Spinal cord (tissue), 10 donors: Measurements from ENCODE around the gene RNASE4. TPM values are rescaled to one million over a fixed set of nuclear protein-coding genes. Genes with fewer than 3 reads are reported as not detected.
"Not testable (repeated sequence)": the region's sequence is repeated elsewhere in the genome, so short reads cannot be mapped to it uniquely, and the experiment has no call there.

ENCODE experiments used
- DNase-seq, 6 donors: peaks; one replicate each; pipeline versions ENCODE4 v3.0.0 to v3.0.0-alpha.2; 2013 to 2015; ENCODE audit warnings: low spot score in 6 of 6, low read depth in 4 of 6
- H3K27ac ChIP-seq: one replicate; pipeline ENCODE4 v1.5.1; 2013; ENCODE audit warnings: low read depth, low read length, control low read depth
- H3K27me3 ChIP-seq: one replicate; pipeline ENCODE4 v1.6.1; 2013; ENCODE audit warnings: low read length; ENCODE audit not compliant: control insufficient read depth, insufficient read depth
- H3K36me3 ChIP-seq: one replicate; pipeline ENCODE4 v1.6.1; 2013; ENCODE audit warnings: low read length; ENCODE audit not compliant: control insufficient read depth, insufficient read depth
- H3K4me1 ChIP-seq: one replicate; pipeline ENCODE4 v1.6.1; 2013; ENCODE audit warnings: low read length; ENCODE audit not compliant: control insufficient read depth, insufficient read depth
- H3K4me3 ChIP-seq: one replicate; pipeline ENCODE4 v1.5.1; 2013; ENCODE audit warnings: low read depth, low read length, control low read depth
- H3K9me3 ChIP-seq: one replicate; pipeline ENCODE4 v1.6.1; 2013; ENCODE audit warnings: low read length; ENCODE audit not compliant: control insufficient read depth, insufficient read depth
- WGBS: methylation state at CpG from one replicate; pipeline ENCODE4 v1.1.5; 2013; ENCODE audit warnings: missing lambda C conversion rate; ENCODE audit not compliant: insufficient coverage; 5-methylcytosine and 5-hydroxymethylcytosine counted together
- long read RNA-seq, 4 donors: transcript quantifications; one replicate each; lab custom pipeline, GENCODE V29; 2026
- polyA plus RNA-seq, 2 donors: library from polyadenylated mRNA; unstranded; fragments of 120-200 nt; gene quantifications; one replicate each; pipeline ENCODE4 v1.2.1, GENCODE V29; 2013; ENCODE audit not compliant: insufficient read length in 2 of 2
- total RNA-seq, 2 donors: library from RNA; depleted of rRNA in 1 of 2; stranded (reverse); fragments of 120-200 nt in 1 of 2; fragments of >200 nt in 1 of 2; gene quantifications; one replicate each; pipeline versions ENCODE4 v1.2.3 to v1.2.4, GENCODE V29; 2013 to 2014
- donor health status: healthy.

The RNASE4 gene
- total RNA-seq (10 to 100 TPM; 10.8 to 13.8 TPM), polyA plus RNA-seq (1 to 10 TPM in 1 of 2 donors, under 1 TPM in 1; 0.48 to 2.3 TPM)
- long read RNA-seq, donor 1, transcript RNASE4-203 (2 exons, 2,520 nt): major isoform, 6 of 11 reads
- long read RNA-seq, donor 1, partial matches to known transcripts: 5 of 11 reads
- long read RNA-seq, donor 1, other reads (novel, unspliced or antisense): 0 of 11 reads
- long read RNA-seq, donor 2, partial matches to known transcripts: 0 of 1 reads
- long read RNA-seq, donor 2, other reads (novel, unspliced or antisense): 0 of 1 reads
- long read RNA-seq, donor 3, partial matches to known transcripts: 0 of 4 reads
- long read RNA-seq, donor 3, other reads (novel, unspliced or antisense): 0 of 4 reads
- long read RNA-seq, donor 4, transcript RNASE4-203 (2 exons, 2,520 nt): major isoform, 25 of 27 reads
- long read RNA-seq, donor 4, partial matches to known transcripts: 0 of 27 reads
- long read RNA-seq, donor 4, other reads (novel, unspliced or antisense): 0 of 27 reads

GRCh38 chr14:20683891-20684661, at the start of gene RNASE4:
Gene RNASE4 (plus strand): TSS chr14:20684560. CDS start chr14:20699372, 14,812 bp downstream.
- no peaks in the 10 kb centered on the region for H3K9me3 ChIP-seq
- H3K4me1 ChIP-seq: peaks cover 30% of the 10 kb centered on the region
- H3K36me3 ChIP-seq: no peaks in the 10 kb centered on the region
- WGBS: under 1% methylated on average over 37 of the region's 42 CpGs
- peak within 1 kb of the TSS; percentile 100 for H3K27ac ChIP-seq
- H3K4me3 ChIP-seq: peak within 1 kb of the TSS; percentile 99
- H3K27me3 ChIP-seq: no peaks in the 10 kb centered on the region
- peak; percentile 47 to 90 (median 68) for DNase-seq

- no peaks in the 10 kb centered on the region for H3K36me3 ChIP-seq
- no peaks in the 10 kb centered on the region for H3K9me3 ChIP-seq
- H3K4me1 ChIP-seq: no peaks in the 10 kb centered on the region
- DNase-seq: no peak
- WGBS: 90% methylated on average over 2 of the region's 2 CpGs
- H3K27ac ChIP-seq: no peak within 1 kb of the TSS
- H3K27me3 ChIP-seq: no peaks in the 10 kb centered on the region
- H3K4me3 ChIP-seq: no peak within 1 kb of the TSS
Measured at GRCh38 chr14:20641591-20641990, 42.8 kb upstream of the RNASE4 start, which contains the start of gene OR6S1. Gene OR6S1 (minus strand): TSS chr14:20641691. CDS start chr14:20641691, 0 bp downstream.

- no peaks in the 10 kb centered on the region for H3K9me3 ChIP-seq
- no peak for DNase-seq
- 93% methylated on average over 4 of the region's 7 CpGs for WGBS
- H3K27me3 ChIP-seq: no peaks in the 10 kb centered on the region
- H3K4me3 ChIP-seq: no peak overlapping the region
- H3K27ac ChIP-seq: no peak overlapping the region
- no peaks in the 10 kb centered on the region for H3K36me3 ChIP-seq
- no peaks in the 10 kb centered on the region for H3K4me1 ChIP-seq
Measured at GRCh38 chr14:20642182-20642581, 42.2 kb upstream of the RNASE4 start.

- WGBS: 17% methylated on average over 1 of the region's 3 CpGs
- not testable (repeated sequence) for H3K4me1 ChIP-seq, H3K27me3 ChIP-seq, H3K27ac ChIP-seq, DNase-seq, H3K4me3 ChIP-seq, H3K36me3 ChIP-seq, H3K9me3 ChIP-seq
Measured at GRCh38 chr14:20642755-20643154, 41.6 kb upstream of the RNASE4 start.

GRCh38 chr14:20644520-20644919, 39.8 kb upstream of the RNASE4 start:
- no peaks in the 10 kb centered on the region for H3K27me3 ChIP-seq
- no peaks in the 10 kb centered on the region for H3K4me1 ChIP-seq
- H3K27ac ChIP-seq: no peak overlapping the region
- H3K9me3 ChIP-seq: no peaks in the 10 kb centered on the region
- 86% methylated on average over 1 of the region's 2 CpGs for WGBS
- no peak for DNase-seq
- no peak overlapping the region for H3K4me3 ChIP-seq
- no peaks in the 10 kb centered on the region for H3K36me3 ChIP-seq

- no peaks in the 10 kb centered on the region for H3K4me1 ChIP-seq
- no peak overlapping the region for H3K4me3 ChIP-seq
- H3K36me3 ChIP-seq: no peaks in the 10 kb centered on the region
- H3K27ac ChIP-seq: no peak overlapping the region
- no CpG with 5 or more reads among the region's 1 CpG for WGBS
- no peak for DNase-seq
- no peaks in the 10 kb centered on the region for H3K27me3 ChIP-seq
- H3K9me3 ChIP-seq: no peaks in the 10 kb centered on the region
Measured at GRCh38 chr14:20645481-20645880, 38.9 kb upstream of the RNASE4 start.

- peaks cover 8% of the 10 kb centered on the region for H3K4me1 ChIP-seq
- no peaks in the 10 kb centered on the region for H3K9me3 ChIP-seq
- peak in 2 of 6 donors; percentile 55 to 69 for DNase-seq
- WGBS: 3% methylated on average over 21 of the region's 39 CpGs
- no peak overlapping the region for H3K4me3 ChIP-seq
- no peaks in the 10 kb centered on the region for H3K36me3 ChIP-seq
- H3K27me3 ChIP-seq: peaks cover 51% of the 10 kb centered on the region
- H3K27ac ChIP-seq: no peak overlapping the region
Measured at GRCh38 chr14:20652996-20653975, 31.1 kb upstream of the RNASE4 start.

- Histone ChIP-seq H3K4me1 (peaks cover 8% of the 10 kb centered on the region), H3K27me3 (peaks cover 67% of the 10 kb centered on the region), H3K4me3 (no peak overlapping the region), H3K9me3 (no peaks in the 10 kb centered on the region), H3K27ac (no peak overlapping the region), H3K36me3 (no peaks in the 10 kb centered on the region)
- DNase-seq: no peak
- WGBS: 74% methylated on average over 2 of the region's 4 CpGs
Measured at GRCh38 chr14:20655851-20656250, 28.5 kb upstream of the RNASE4 start.

- peaks cover 69% of the 10 kb centered on the region for H3K27me3 ChIP-seq
- H3K27ac ChIP-seq: no peak overlapping the region
- H3K4me3 ChIP-seq: no peak overlapping the region
- no peaks in the 10 kb centered on the region for H3K9me3 ChIP-seq
- no peak for DNase-seq
- 80% methylated on average over 3 of the region's 4 CpGs for WGBS
- H3K36me3 ChIP-seq: no peaks in the 10 kb centered on the region
- peaks cover 8% of the 10 kb centered on the region for H3K4me1 ChIP-seq
Measured at GRCh38 chr14:20656274-20656673, 28.1 kb upstream of the RNASE4 start.
